Retinal pigment epithelial cell (primary cell): Measurements from ENCODE around the gene WNT11.

Experiments used
- DNase-seq: peaks from one replicate; pipeline ENCODE4 v3.0.0-alpha.2; 2010; ENCODE audit warnings: low read depth
- H3K4me3 ChIP-seq: 2 replicates; pipeline ENCODE4 v1.5.1; 2011; ENCODE audit warnings: mild to moderate bottlenecking, low read length, control low read depth, moderate library complexity
- TF ChIP-seq, protein P1 (sequence below): conservative IDR thresholded peaks from 2 replicates; pipeline ENCODE4 v1.5.1; 2011; ENCODE audit warnings: low read depth, low read length, control low read depth, inconsistent platforms

WNT11 gene

DNA sequence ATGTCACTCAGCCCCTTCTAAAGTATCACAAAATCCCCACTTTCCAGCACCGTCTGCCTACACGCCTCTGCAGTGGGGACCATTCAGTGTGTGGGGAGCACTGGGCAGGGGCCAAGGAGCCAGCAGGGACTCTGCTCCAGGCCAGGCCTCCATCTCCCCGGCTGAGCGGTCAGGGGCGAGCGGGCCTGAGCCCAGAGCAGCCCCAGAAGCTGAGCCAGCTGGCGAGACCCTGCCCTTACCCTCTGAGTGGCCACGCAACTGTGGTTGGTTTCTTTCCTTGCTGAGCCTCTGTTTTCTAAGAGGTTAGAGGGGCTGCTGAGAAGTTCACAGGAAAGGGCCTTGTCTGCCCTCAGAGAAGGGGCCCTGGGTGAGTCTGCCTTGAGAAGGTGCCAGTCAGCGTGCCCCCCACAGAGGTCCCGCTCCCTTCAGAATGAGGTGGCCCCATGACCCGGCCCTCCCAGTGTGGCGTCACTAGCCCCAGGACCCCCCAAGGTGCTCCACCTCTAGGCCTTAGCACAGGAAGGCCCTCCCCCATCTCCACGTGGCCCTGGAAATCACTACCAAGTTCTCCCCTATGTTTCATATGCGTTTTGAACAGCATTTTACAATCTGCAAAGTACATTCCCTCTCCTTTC lies 46.9 kb downstream of the WNT11 start:
- no peak for DNase-seq
- TF ChIP-seq, protein P1, sequence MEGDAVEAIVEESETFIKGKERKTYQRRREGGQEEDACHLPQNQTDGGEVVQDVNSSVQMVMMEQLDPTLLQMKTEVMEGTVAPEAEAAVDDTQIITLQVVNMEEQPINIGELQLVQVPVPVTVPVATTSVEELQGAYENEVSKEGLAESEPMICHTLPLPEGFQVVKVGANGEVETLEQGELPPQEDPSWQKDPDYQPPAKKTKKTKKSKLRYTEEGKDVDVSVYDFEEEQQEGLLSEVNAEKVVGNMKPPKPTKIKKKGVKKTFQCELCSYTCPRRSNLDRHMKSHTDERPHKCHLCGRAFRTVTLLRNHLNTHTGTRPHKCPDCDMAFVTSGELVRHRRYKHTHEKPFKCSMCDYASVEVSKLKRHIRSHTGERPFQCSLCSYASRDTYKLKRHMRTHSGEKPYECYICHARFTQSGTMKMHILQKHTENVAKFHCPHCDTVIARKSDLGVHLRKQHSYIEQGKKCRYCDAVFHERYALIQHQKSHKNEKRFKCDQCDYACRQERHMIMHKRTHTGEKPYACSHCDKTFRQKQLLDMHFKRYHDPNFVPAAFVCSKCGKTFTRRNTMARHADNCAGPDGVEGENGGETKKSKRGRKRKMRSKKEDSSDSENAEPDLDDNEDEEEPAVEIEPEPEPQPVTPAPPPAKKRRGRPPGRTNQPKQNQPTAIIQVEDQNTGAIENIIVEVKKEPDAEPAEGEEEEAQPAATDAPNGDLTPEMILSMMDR = no peak

DNA sequence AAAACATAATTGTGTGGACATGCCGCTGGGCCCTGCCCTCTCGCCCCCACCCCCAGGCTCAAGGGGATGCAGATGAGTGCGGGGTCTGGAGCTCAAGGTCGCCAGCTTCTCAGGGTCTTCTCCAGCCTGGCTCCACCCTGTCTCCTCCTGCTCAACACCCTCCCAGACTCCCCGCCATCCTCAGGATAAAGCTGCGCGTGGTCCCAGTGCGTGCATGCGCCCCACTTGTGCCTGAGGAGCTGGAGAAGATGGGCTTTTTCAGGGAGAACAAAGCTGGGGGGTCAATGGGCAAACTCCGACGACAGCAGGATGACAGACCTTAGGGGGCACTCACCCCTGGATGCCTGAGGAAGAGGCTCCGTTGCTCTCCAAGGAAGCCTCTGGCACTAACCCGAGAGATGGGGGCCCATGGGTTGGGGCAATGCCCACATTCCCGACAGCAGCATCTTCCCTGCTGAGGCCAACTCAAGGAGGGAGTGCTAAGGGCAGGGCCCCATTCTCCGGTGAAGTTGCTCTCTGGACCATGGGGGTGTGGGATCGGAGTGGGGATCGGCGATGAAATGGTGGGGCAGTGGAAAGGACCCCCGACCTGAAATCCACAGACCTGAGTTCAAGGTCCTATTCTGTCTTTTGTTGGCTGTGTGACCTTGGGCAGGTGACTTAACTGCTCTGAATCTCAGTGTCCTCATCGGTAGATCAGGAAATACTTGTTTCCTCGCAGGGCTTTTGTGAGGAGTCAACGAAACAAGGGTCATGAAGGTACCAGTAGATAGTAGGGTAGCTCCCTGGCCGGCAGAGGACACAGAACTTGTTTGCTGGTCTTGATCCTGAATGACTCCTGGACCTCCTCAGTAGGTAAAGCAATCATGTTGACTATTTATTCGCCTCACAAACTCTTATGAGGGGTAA lies 47.7 kb downstream of the WNT11 start:
- no peak for DNase-seq
- no peak overlapping the region for H3K4me3 ChIP-seq
- TF ChIP-seq, protein P1 = no peak

More for the DNA sequence above, 46.9 kb downstream of the WNT11 start:
- H3K4me3 ChIP-seq = no peak overlapping the region

DNA sequence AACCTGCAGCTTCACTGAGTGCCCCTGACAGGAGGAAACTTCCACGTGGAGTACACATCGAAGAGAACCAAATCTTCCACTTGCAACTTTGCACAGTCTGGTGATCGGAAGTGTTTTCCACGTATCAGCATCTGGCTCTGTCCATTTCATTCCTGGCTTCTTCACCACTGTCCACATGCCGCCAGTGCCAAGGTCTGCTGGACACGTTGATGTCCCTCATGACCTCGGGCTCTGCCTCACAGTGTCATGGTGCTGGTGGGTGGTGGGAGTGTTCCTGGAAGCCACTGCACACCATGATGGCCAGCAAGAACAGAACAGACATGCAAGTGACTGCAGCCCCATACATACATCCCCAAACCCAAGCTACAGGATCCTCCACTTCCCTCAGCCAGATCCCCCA lies 48.4 kb downstream of the WNT11 start:
- TF ChIP-seq, protein P1 = no peak
- H3K4me3 ChIP-seq = no peak overlapping the region
- no peak for DNase-seq

DNA sequence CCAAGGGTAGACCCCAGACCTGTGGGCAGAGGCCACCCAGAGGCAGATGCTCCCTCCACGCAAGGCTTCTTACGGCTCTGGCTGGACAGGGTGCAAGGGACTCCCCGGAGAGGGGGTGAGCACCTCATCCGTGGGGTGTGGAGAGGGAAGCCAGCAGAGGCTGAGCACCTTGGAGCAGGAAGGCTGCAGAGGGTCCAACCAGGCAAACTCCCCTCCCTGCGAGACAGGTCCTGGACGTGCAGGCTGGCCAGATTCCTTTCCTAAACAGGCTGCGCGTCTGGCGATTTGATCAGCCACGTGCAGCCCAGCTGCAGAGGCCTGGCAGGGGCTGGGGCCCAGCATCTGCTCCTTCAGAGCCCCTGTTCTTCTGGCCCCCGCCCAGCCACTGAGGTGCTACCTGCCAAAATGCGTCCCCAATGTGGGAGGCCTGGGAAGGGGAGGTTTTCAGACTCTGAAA lies 49.3 kb downstream of the WNT11 start:
- H3K4me3 ChIP-seq = no peak overlapping the region
- no peak for DNase-seq
- TF ChIP-seq, protein P1 = no peak

DNA sequence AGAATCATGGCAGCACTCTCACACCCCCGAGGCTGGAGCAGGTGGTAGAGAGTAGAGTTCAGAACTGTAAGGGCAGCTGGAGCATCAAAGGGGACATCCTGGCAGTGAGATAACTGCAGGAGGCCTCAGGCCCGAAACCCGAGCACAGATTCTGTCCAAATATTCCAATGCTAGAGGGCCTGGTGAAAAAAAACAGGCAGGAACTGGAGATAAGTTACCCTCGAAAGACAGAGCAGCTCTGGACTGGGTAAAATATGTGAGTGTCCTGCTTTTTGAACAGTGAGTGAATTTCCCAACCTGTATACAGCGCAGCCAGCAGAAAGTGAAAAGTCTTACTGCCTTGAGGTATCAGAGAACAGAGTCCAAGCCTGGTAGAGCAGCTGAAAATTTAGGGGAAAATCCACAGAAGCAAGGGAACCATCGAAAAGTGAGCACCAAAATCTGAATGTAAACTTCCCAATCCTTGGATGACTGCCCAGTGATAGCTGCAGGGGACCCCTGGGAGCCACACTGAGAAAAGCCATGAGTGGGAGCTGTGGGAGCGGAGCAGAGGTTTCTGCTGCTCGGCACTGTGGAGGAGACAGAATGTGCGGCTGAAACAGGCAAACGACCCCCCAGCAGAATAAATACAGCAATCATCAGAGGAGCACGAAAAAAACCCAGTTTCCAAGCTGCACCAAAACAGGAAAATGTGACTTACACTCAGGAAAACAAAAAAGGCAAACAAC lies 50.6 kb downstream of the WNT11 start:
- TF ChIP-seq, protein P1 = no peak
- DNase-seq = no peak
- no peak overlapping the region for H3K4me3 ChIP-seq

DNA sequence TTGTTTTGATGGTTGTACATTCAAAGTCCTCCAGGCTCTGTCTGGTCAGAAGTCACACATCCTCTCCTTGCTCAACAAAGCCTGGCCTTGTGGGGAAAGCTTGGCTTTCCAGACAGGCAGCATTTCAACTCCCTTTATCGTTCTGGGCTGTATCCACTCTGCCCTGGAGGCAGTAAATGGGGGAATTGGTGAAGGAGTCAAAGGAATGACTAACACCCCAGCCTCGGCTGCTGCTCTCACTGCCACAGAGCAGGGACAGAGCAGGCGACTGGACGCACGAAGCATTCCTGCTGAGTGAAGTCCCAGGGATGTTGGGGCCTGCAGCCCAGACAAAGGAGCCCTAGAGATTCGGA lies 52.8 kb downstream of the WNT11 start:
- no peak overlapping the region for H3K4me3 ChIP-seq
- TF ChIP-seq, protein P1 = no peak
- no peak for DNase-seq
